Measurements from ENCODE around the gene PSTK. TPM values are rescaled to one million over a fixed set of nuclear protein-coding genes. Genes with fewer than 3 reads are reported as not detected.

The PSTK gene
- total RNA-seq, 1 experiment from 2014 or later = 8.0 TPM

- H3K79me2 ChIP-seq (ENCODE audit: low read length) = no peaks in the 10 kb centered on the region
- no peak overlapping the region for H3K4me3 ChIP-seq (ENCODE audit: low read length)
- no peaks in the 10 kb centered on the region for H3K27me3 ChIP-seq (ENCODE audit: low read length)
- H3K9ac ChIP-seq (ENCODE audit: low read length) = no peak overlapping the region
- H3K4me2 ChIP-seq (ENCODE audit: low read depth, low read length, poor library complexity, severe bottlenecking) = no peak overlapping the region
- H3K9me2 ChIP-seq (replicated peaks; ENCODE audit: insufficient read depth, low read length) = no peaks in the 10 kb centered on the region
- H2AFZ ChIP-seq (ENCODE audit: low read length) = no peak overlapping the region
- no peak overlapping the region for H3K27ac ChIP-seq (ENCODE audit: low read length)
- no peaks in the 10 kb centered on the region for H4K20me1 ChIP-seq (ENCODE audit: insufficient read depth, low read depth, low read length)
- peaks cover 17% of the 10 kb centered on the region for H3K4me1 ChIP-seq (ENCODE audit: low read length)
- no peak for DNase-seq
- no peaks in the 10 kb centered on the region for H3K9me3 ChIP-seq (ENCODE audit: low read length)
- no peaks in the 10 kb centered on the region for H3K36me3 ChIP-seq (ENCODE audit: insufficient read depth, low read length)
Observed at GRCh38 chr10:122983898-122984297, 3.7 kb downstream of the PSTK start.

- no peaks in the 10 kb centered on the region for H4K20me1 ChIP-seq (ENCODE audit: insufficient read depth, low read depth, low read length)
- H3K27me3 ChIP-seq (ENCODE audit: low read length) = no peaks in the 10 kb centered on the region
- H3K4me2 ChIP-seq (ENCODE audit: low read depth, low read length, poor library complexity, severe bottlenecking) = no peak overlapping the region
- no peak overlapping the region for H3K9ac ChIP-seq (ENCODE audit: low read length)
- no peaks in the 10 kb centered on the region for H3K9me3 ChIP-seq (ENCODE audit: low read length)
- no peak overlapping the region for H3K27ac ChIP-seq (ENCODE audit: low read length)
- H3K36me3 ChIP-seq (ENCODE audit: insufficient read depth, low read length) = no peaks in the 10 kb centered on the region
- no peaks in the 10 kb centered on the region for H3K9me2 ChIP-seq (replicated peaks; ENCODE audit: insufficient read depth, low read length)
- no peak overlapping the region for H3K4me3 ChIP-seq (ENCODE audit: low read length)
- peaks cover 16% of the 10 kb centered on the region for H3K4me1 ChIP-seq (ENCODE audit: low read length)
- no peaks in the 10 kb centered on the region for H3K79me2 ChIP-seq (ENCODE audit: low read length)
- DNase-seq = no peak
- no peak overlapping the region for H2AFZ ChIP-seq (ENCODE audit: low read length)
Observed at GRCh38 chr10:122984708-122985107, 4.5 kb downstream of the PSTK start.

- H4K20me1 ChIP-seq (ENCODE audit: insufficient read depth, low read depth, low read length) = no peaks in the 10 kb centered on the region
- peaks cover 3% of the 10 kb centered on the region; the same call in 1 of the 2 replicates for H3K36me3 ChIP-seq (ENCODE audit: insufficient read depth, low read length)
- H3K4me2 ChIP-seq (ENCODE audit: low read depth, low read length, poor library complexity, severe bottlenecking) = no peak overlapping the region
- no peak overlapping the region for H3K27ac ChIP-seq (ENCODE audit: low read length)
- no peak overlapping the region for H3K4me3 ChIP-seq (ENCODE audit: low read length)
- H3K27me3 ChIP-seq (ENCODE audit: low read length) = no peaks in the 10 kb centered on the region
- H3K9me3 ChIP-seq (ENCODE audit: low read length) = no peaks in the 10 kb centered on the region
- H3K9me2 ChIP-seq (replicated peaks; ENCODE audit: insufficient read depth, low read length) = no peaks in the 10 kb centered on the region
- no peak overlapping the region for H2AFZ ChIP-seq (ENCODE audit: low read length)
- H3K79me2 ChIP-seq (ENCODE audit: low read length) = no peaks in the 10 kb centered on the region
- peaks cover 4% of the 10 kb centered on the region for H3K4me1 ChIP-seq (ENCODE audit: low read length)
- H3K9ac ChIP-seq (ENCODE audit: low read length) = no peak overlapping the region
- DNase-seq = no peak
Observed at GRCh38 chr10:122986335-122986734, 6.1 kb downstream of the PSTK start.

GRCh38 chr10:122988501-122988900 is 8.3 kb downstream of the PSTK start:
- Histone ChIP-seq H3K9me2 (replicated peaks; ENCODE audit: insufficient read depth, low read length) (no peaks in the 10 kb centered on the region), H3K9ac (ENCODE audit: low read length) (no peak overlapping the region), H3K4me2 (ENCODE audit: low read depth, low read length, poor library complexity, severe bottlenecking) (no peak overlapping the region), H4K20me1 (ENCODE audit: insufficient read depth, low read depth, low read length) (no peaks in the 10 kb centered on the region), H3K79me2 (ENCODE audit: low read length) (no peaks in the 10 kb centered on the region), H3K27ac (ENCODE audit: low read length) (no peak overlapping the region), H3K36me3 (ENCODE audit: insufficient read depth, low read length) (peaks cover 10% of the 10 kb centered on the region; the same call in 1 of the 2 replicates), H3K4me3 (ENCODE audit: low read length) (no peak overlapping the region), H3K9me3 (ENCODE audit: low read length) (no peaks in the 10 kb centered on the region), H2AFZ (ENCODE audit: low read length) (no peak overlapping the region), H3K4me1 (ENCODE audit: low read length) (peaks cover 5% of the 10 kb centered on the region; the same call in 1 of the 2 replicates), H3K27me3 (ENCODE audit: low read length) (no peaks in the 10 kb centered on the region)
- no peak for DNase-seq

- Histone ChIP-seq H3K79me2 (ENCODE audit: low read length) (peaks cover 4% of the 10 kb centered on the region), H3K36me3 (ENCODE audit: insufficient read depth, low read length) (peaks cover 26% of the 10 kb centered on the region), H3K9ac (ENCODE audit: low read length) (no peak overlapping the region), H3K27ac (ENCODE audit: low read length) (no peak overlapping the region), H4K20me1 (ENCODE audit: insufficient read depth, low read depth, low read length) (no peaks in the 10 kb centered on the region), H3K4me2 (ENCODE audit: low read depth, low read length, poor library complexity, severe bottlenecking) (no peak overlapping the region), H3K4me1 (ENCODE audit: low read length) (peaks cover 5% of the 10 kb centered on the region; the same call in 1 of the 2 replicates), H3K9me2 (replicated peaks; ENCODE audit: insufficient read depth, low read length) (no peaks in the 10 kb centered on the region), H3K27me3 (ENCODE audit: low read length) (no peaks in the 10 kb centered on the region), H3K4me3 (ENCODE audit: low read length) (no peak overlapping the region), H2AFZ (ENCODE audit: low read length) (no peak overlapping the region), H3K9me3 (ENCODE audit: low read length) (no peaks in the 10 kb centered on the region)
- DNase-seq = no peak
Observed at GRCh38 chr10:122990278-122990677, 10.1 kb downstream of the PSTK start.

- Histone ChIP-seq H4K20me1 (ENCODE audit: insufficient read depth, low read depth, low read length) (no peaks in the 10 kb centered on the region), H3K9ac (ENCODE audit: low read length) (no peak overlapping the region), H3K9me2 (replicated peaks; ENCODE audit: insufficient read depth, low read length) (no peaks in the 10 kb centered on the region), H3K4me3 (ENCODE audit: low read length) (no peak overlapping the region), H3K27ac (ENCODE audit: low read length) (no peak overlapping the region), H3K36me3 (ENCODE audit: insufficient read depth, low read length) (peaks cover 35% of the 10 kb centered on the region), H3K4me2 (ENCODE audit: low read depth, low read length, poor library complexity, severe bottlenecking) (no peak overlapping the region), H3K9me3 (ENCODE audit: low read length) (no peaks in the 10 kb centered on the region), H3K4me1 (ENCODE audit: low read length) (peaks cover 5% of the 10 kb centered on the region; the same call in 1 of the 2 replicates), H2AFZ (ENCODE audit: low read length) (no peak overlapping the region), H3K79me2 (ENCODE audit: low read length) (peaks cover 17% of the 10 kb centered on the region), H3K27me3 (ENCODE audit: low read length) (no peaks in the 10 kb centered on the region)
- DNase-seq = no peak
Observed at GRCh38 chr10:122992031-122992585, 11.9 kb downstream of the PSTK start.

- no peaks in the 10 kb centered on the region for H3K27me3 ChIP-seq (ENCODE audit: low read length)
- H3K36me3 ChIP-seq (ENCODE audit: insufficient read depth, low read length) = peaks cover 39% of the 10 kb centered on the region
- no peaks in the 10 kb centered on the region for H4K20me1 ChIP-seq (ENCODE audit: insufficient read depth, low read depth, low read length)
Observed at GRCh38 chr10:122993797-122994336, 13.7 kb downstream of the PSTK start.

GRCh38 chr10:122995936-122996335 is 15.7 kb downstream of the PSTK start:
- Histone ChIP-seq H3K36me3 (ENCODE audit: insufficient read depth, low read length) (peaks cover 38% of the 10 kb centered on the region), H3K27ac (ENCODE audit: low read length) (no peak overlapping the region), H3K9me3 (ENCODE audit: low read length) (no peaks in the 10 kb centered on the region), H3K4me2 (ENCODE audit: low read depth, low read length, poor library complexity, severe bottlenecking) (no peak overlapping the region), H4K20me1 (ENCODE audit: insufficient read depth, low read depth, low read length) (no peaks in the 10 kb centered on the region), H2AFZ (ENCODE audit: low read length) (no peak overlapping the region), H3K27me3 (ENCODE audit: low read length) (no peaks in the 10 kb centered on the region), H3K4me3 (ENCODE audit: low read length) (no peak overlapping the region), H3K79me2 (ENCODE audit: low read length) (peaks cover 54% of the 10 kb centered on the region), H3K9me2 (replicated peaks; ENCODE audit: insufficient read depth, low read length) (no peaks in the 10 kb centered on the region), H3K4me1 (ENCODE audit: low read length) (peaks cover 20% of the 10 kb centered on the region), H3K9ac (ENCODE audit: low read length) (no peak overlapping the region)
- no peak for DNase-seq

More at GRCh38 chr10:122993797-122994336, 13.7 kb downstream of the PSTK start:
- H3K4me1 ChIP-seq (ENCODE audit: low read length) = peaks cover 5% of the 10 kb centered on the region; the same call in 1 of the 2 replicates
- no peak overlapping the region for H2AFZ ChIP-seq (ENCODE audit: low read length)
- H3K9me3 ChIP-seq (ENCODE audit: low read length) = no peaks in the 10 kb centered on the region
- peaks cover 33% of the 10 kb centered on the region for H3K79me2 ChIP-seq (ENCODE audit: low read length)
- H3K9me2 ChIP-seq (replicated peaks; ENCODE audit: insufficient read depth, low read length) = no peaks in the 10 kb centered on the region
- H3K4me3 ChIP-seq (ENCODE audit: low read length) = no peak overlapping the region
- H3K9ac ChIP-seq (ENCODE audit: low read length) = no peak overlapping the region
- DNase-seq = no peak
- H3K4me2 ChIP-seq (ENCODE audit: low read depth, low read length, poor library complexity, severe bottlenecking) = no peak overlapping the region
- H3K27ac ChIP-seq (ENCODE audit: low read length) = no peak overlapping the region

All from Karpas-422 (cell line).